ENCODE data around the gene INS. TPM values are rescaled to one million over a fixed set of nuclear protein-coding genes. Genes with fewer than 3 reads are reported as not detected.

The INS gene
- total and polyA plus RNA-seq, 2 donors from 2014 or later, result not detected

GRCh38 chr11:2113776-2114175, 47.2 kb downstream of the INS start:
- Histone ChIP-seq H3K36me3 (ENCODE audit: control insufficient read depth in 2 of 3, insufficient read depth in 3 of 3, low read length in 3 of 3) (no peaks in the 10 kb centered on the region), H3K27me3 (ENCODE audit: control insufficient read depth, insufficient read depth, low read length) (no peaks in the 10 kb centered on the region), H3K9ac (ENCODE audit: low read length in 3 of 3) (no peak overlapping the region), H3K4me1 (ENCODE audit: control insufficient read depth in 2 of 3, insufficient read depth in 2 of 3, low read depth in 1 of 3, low read length in 3 of 3) (peaks cover 0 to 2% (median 0%) of the 10 kb centered on the region in 3 donors), H3K27ac (ENCODE audit: low read depth in 2 of 2, low read length in 2 of 2) (no peak overlapping the region), H3K9me3 (ENCODE audit: control insufficient read depth in 2 of 3, insufficient read depth in 1 of 3, low read length in 3 of 3) (peaks cover 0 to 11% (median 2%) of the 10 kb centered on the region in 3 donors), H3K4me3 (ENCODE audit: low read length in 3 of 3) (no peak overlapping the region)
- no peak for TF ChIP-seq CTCF (IDR thresholded peaks at IDR 0.05; ENCODE audit: borderline replicate concordance, extremely low read depth, insufficient read depth)
- no peak for FAIRE-seq
- DNase-seq, result no peak
- intact Hi-C loops (cut with DNase I), result no loop called here

GRCh38 chr11:2110521-2110920, 50.5 kb downstream of the INS start:
- Histone ChIP-seq H3K9me3 (ENCODE audit: control insufficient read depth in 2 of 3, insufficient read depth in 1 of 3, low read length in 3 of 3) (no peaks in the 10 kb centered on the region), H3K9ac (ENCODE audit: low read length in 3 of 3) (no peak overlapping the region), H3K36me3 (ENCODE audit: control insufficient read depth in 2 of 3, insufficient read depth in 3 of 3, low read length in 3 of 3) (no peaks in the 10 kb centered on the region), H3K4me1 (ENCODE audit: control insufficient read depth in 2 of 3, insufficient read depth in 2 of 3, low read depth in 1 of 3, low read length in 3 of 3) (peaks cover 0 to 2% (median 0%) of the 10 kb centered on the region in 3 donors), H3K4me3 (ENCODE audit: low read length in 3 of 3) (no peak overlapping the region), H3K27ac (ENCODE audit: low read depth in 2 of 2, low read length in 2 of 2) (no peak overlapping the region), H3K27me3 (ENCODE audit: control insufficient read depth, insufficient read depth, low read length) (no peaks in the 10 kb centered on the region)
- FAIRE-seq (no peak), DNase-seq (no peak)
- intact Hi-C loops (cut with DNase I), result no loop called here
- no peak for TF ChIP-seq CTCF (IDR thresholded peaks at IDR 0.05; ENCODE audit: borderline replicate concordance, extremely low read depth, insufficient read depth)

Small RNAs within 50 kb of the gene (microRNA-seq; reads per million reads assigned to microRNA genes)
- gene MIR4686 (not detected), gene MIR483 (16.9 reads per million, percentile 28 among the genes with 10 or more reads in this experiment)

Other genes starting within 250 kb of the INS start
- 0.60 TPM for gene TNNT3, start 241.5 kb downstream of the INS start, total RNA-seq
- gene TNNT3, start 241.5 kb downstream of the INS start, polyA plus RNA-seq (ENCODE audit: insufficient read depth, low read depth, low replicate concordance), result not detected
- 45.9 TPM for gene MRPL23, start 213.9 kb downstream of the INS start, total RNA-seq
- gene MRPL23, start 213.9 kb downstream of the INS start, polyA plus RNA-seq (ENCODE audit: insufficient read depth, low read depth, low replicate concordance), result 183 TPM
- gene H19, start 163.4 kb downstream of the INS start, total RNA-seq, result 53.8 TPM
- gene H19, start 163.4 kb downstream of the INS start, polyA plus RNA-seq (ENCODE audit: insufficient read depth, low read depth, low replicate concordance), result 140 TPM
- gene IGF2, start 21.8 kb downstream of the INS start, total RNA-seq, result 30.5 TPM
- 10.2 TPM for gene IGF2, start 21.8 kb downstream of the INS start, polyA plus RNA-seq (ENCODE audit: insufficient read depth, low read depth, low replicate concordance)
- not detected for gene TH, start 10.6 kb upstream of the INS start, total RNA-seq
- not detected for gene TH, start 10.6 kb upstream of the INS start, polyA plus RNA-seq (ENCODE audit: insufficient read depth, low read depth, low replicate concordance)
- 5.0 TPM for gene ASCL2, start 109.4 kb upstream of the INS start, total RNA-seq
- 1.2 TPM for gene ASCL2, start 109.4 kb upstream of the INS start, polyA plus RNA-seq (ENCODE audit: insufficient read depth, low read depth, low replicate concordance)
- 4.9 TPM for gene C11orf21, start 140.7 kb upstream of the INS start, total RNA-seq
- gene C11orf21, start 140.7 kb upstream of the INS start, polyA plus RNA-seq (ENCODE audit: insufficient read depth, low read depth, low replicate concordance), result 0.17 TPM
- 6.1 TPM for gene TSPAN32, start 140.8 kb upstream of the INS start, total RNA-seq
- gene TSPAN32, start 140.8 kb upstream of the INS start, polyA plus RNA-seq (ENCODE audit: insufficient read depth, low read depth, low replicate concordance), result 0.75 TPM
- 950 TPM for gene CD81, start 216.1 kb upstream of the INS start, total RNA-seq
- 827 TPM for gene CD81, start 216.1 kb upstream of the INS start, polyA plus RNA-seq (ENCODE audit: insufficient read depth, low read depth, low replicate concordance)
- gene TSSC4, start 239.5 kb upstream of the INS start, total RNA-seq, result 42.3 TPM
- 51.4 TPM for gene TSSC4, start 239.5 kb upstream of the INS start, polyA plus RNA-seq (ENCODE audit: insufficient read depth, low read depth, low replicate concordance)